Peyer's patch (tissue), 4 donors: ENCODE results near the gene BRIP1. TPM values are rescaled to one million over a fixed set of nuclear protein-coding genes. Genes with fewer than 3 reads are reported as not detected.
"Not testable (repeated sequence)": the region's sequence is repeated elsewhere in the genome, so short reads cannot be mapped to it uniquely, and the experiment has no call there.

Experiments used
- DNase-seq, 3 donors: peaks; one replicate each; pipeline ENCODE4 v3.0.0-alpha.2; 2017 to 2019
- H3K27ac ChIP-seq, 4 donors: fragments of 200-600 bp; sonication (generic); one replicate each; pipeline ENCODE4 v1.5.1; 2016 to 2019
- H3K27me3 ChIP-seq, 2 donors: fragments of 200-600 bp; sonication (generic); one replicate each; pipeline ENCODE4 v1.5.1; 2019
- H3K36me3 ChIP-seq, 3 donors: fragments of 200-600 bp; sonication (generic); one replicate each; pipeline ENCODE4 v1.5.1; 2016 to 2019
- H3K4me1 ChIP-seq, 4 donors: fragments of 200-600 bp; sonication (generic); one replicate each; pipeline ENCODE4 v1.5.1; 2016 to 2019
- H3K4me3 ChIP-seq, 4 donors: fragments of 200-600 bp; sonication (generic); 1 replicate in 3 of 4; 2 replicates in 1 of 4; pipeline ENCODE4 v1.5.1; 2016 to 2019; ENCODE audit warnings: mild to moderate bottlenecking in 1 of 4
- H3K9me3 ChIP-seq, 4 donors: fragments of 200-600 bp; sonication (generic); one replicate each; pipeline ENCODE4 v1.5.1; 2016 to 2019; ENCODE audit warnings: mild to moderate bottlenecking in 1 of 4
- POLR2A ChIP-seq, 2 donors: fragments of 450-650 bp; IDR thresholded peaks; one replicate each; pipeline ENCODE4 v1.5.1; 2017; ENCODE audit warnings: antibody characterized with exemption in 2 of 2, mild to moderate bottlenecking in 2 of 2, moderate library complexity in 2 of 2
- total RNA-seq, 4 donors: library from RNA; depleted of rRNA; stranded (reverse); fragments of >200 nt; gene quantifications; one replicate each; pipeline ENCODE4 v1.1.0, GENCODE V29; 2016
- TF ChIP-seq, protein P1 (sequence below), 6 experiments: fragments of 450-650 bp in 4 of 6; fragments of 200-600 bp in 2 of 6; sonication (generic) in 1 of 6; IDR thresholded peaks; one replicate each; pipeline ENCODE4 v1.5.1; 2017 to 2019; ENCODE audit warnings: antibody characterized with exemption in 6 of 6, mild to moderate bottlenecking in 3 of 6, moderate library complexity in 1 of 6

Gene BRIP1
- total RNA-seq, 4 donors from 2014 or later: 4.3 to 13.2 (median 4.5) TPM

- Histone ChIP-seq H3K36me3 (no peaks in the 10 kb centered on the region), H3K27ac (no peak overlapping the region), H3K27me3 (no peaks in the 10 kb centered on the region), H3K4me1 (no peaks in the 10 kb centered on the region), H3K9me3 (no peaks in the 10 kb centered on the region), H3K4me3 (no peak overlapping the region)
- TF ChIP-seq, protein P1, sequence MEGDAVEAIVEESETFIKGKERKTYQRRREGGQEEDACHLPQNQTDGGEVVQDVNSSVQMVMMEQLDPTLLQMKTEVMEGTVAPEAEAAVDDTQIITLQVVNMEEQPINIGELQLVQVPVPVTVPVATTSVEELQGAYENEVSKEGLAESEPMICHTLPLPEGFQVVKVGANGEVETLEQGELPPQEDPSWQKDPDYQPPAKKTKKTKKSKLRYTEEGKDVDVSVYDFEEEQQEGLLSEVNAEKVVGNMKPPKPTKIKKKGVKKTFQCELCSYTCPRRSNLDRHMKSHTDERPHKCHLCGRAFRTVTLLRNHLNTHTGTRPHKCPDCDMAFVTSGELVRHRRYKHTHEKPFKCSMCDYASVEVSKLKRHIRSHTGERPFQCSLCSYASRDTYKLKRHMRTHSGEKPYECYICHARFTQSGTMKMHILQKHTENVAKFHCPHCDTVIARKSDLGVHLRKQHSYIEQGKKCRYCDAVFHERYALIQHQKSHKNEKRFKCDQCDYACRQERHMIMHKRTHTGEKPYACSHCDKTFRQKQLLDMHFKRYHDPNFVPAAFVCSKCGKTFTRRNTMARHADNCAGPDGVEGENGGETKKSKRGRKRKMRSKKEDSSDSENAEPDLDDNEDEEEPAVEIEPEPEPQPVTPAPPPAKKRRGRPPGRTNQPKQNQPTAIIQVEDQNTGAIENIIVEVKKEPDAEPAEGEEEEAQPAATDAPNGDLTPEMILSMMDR (IDR thresholded peaks at IDR 0.05): no peak
- TF ChIP-seq POLR2A (IDR thresholded peaks at IDR 0.05): no peak
- DNase-seq: no peak
Measured at GRCh38 chr17:61724777-61725176, 138.6 kb downstream of the BRIP1 start.

GRCh38 chr17:61723914-61724313, 139.4 kb downstream of the BRIP1 start:
- no peak for DNase-seq

GRCh38 chr17:61723183-61723582, 140.1 kb downstream of the BRIP1 start:
- H3K4me3 ChIP-seq: no peak overlapping the region
- DNase-seq: no peak
- H3K4me1 ChIP-seq: no peaks in the 10 kb centered on the region
- no peak overlapping the region for H3K27ac ChIP-seq
- H3K27me3 ChIP-seq: no peaks in the 10 kb centered on the region
- H3K9me3 ChIP-seq: peaks cover 0 to 3% (median 0%) of the 10 kb centered on the region in 4 donors
- TF ChIP-seq, protein P1 (IDR thresholded peaks at IDR 0.05): no peak
- no peak for TF ChIP-seq POLR2A (IDR thresholded peaks at IDR 0.05)
- H3K36me3 ChIP-seq: no peaks in the 10 kb centered on the region

More at GRCh38 chr17:61723914-61724313, 139.4 kb downstream of the BRIP1 start:
- H3K36me3 ChIP-seq: no peaks in the 10 kb centered on the region
- no peak for TF ChIP-seq POLR2A (IDR thresholded peaks at IDR 0.05)
- TF ChIP-seq, protein P1 (IDR thresholded peaks at IDR 0.05): no peak
- H3K4me1 ChIP-seq: no peaks in the 10 kb centered on the region
- no peaks in the 10 kb centered on the region for H3K27me3 ChIP-seq
- H3K4me3 ChIP-seq: no peak overlapping the region
- H3K9me3 ChIP-seq: peaks cover 0 to under 1% (median 0%) of the 10 kb centered on the region in 4 donors
- H3K27ac ChIP-seq: no peak overlapping the region

- TF ChIP-seq, protein P1 (IDR thresholded peaks at IDR 0.05): no peak
- no peak for TF ChIP-seq POLR2A (IDR thresholded peaks at IDR 0.05)
- no peak for DNase-seq
- Histone ChIP-seq H3K27me3 (no peaks in the 10 kb centered on the region), H3K4me1 (no peaks in the 10 kb centered on the region), H3K4me3 (no peak overlapping the region), H3K27ac (no peak overlapping the region), H3K36me3 (no peaks in the 10 kb centered on the region), H3K9me3 (peaks cover 0 to 3% (median 0%) of the 10 kb centered on the region in 4 donors)
Measured at GRCh38 chr17:61722398-61722797, 140.9 kb downstream of the BRIP1 start.

GRCh38 chr17:61720016-61720795, 143.1 kb downstream of the BRIP1 start:
- no peaks in the 10 kb centered on the region for H3K36me3 ChIP-seq
- H3K9me3 ChIP-seq: peaks cover 0 to 12% (median 0%) of the 10 kb centered on the region in 4 donors
- no peaks in the 10 kb centered on the region for H3K27me3 ChIP-seq
- no peak for DNase-seq
- H3K27ac ChIP-seq: no peak overlapping the region
- no peak for TF ChIP-seq POLR2A (IDR thresholded peaks at IDR 0.05)
- TF ChIP-seq, protein P1 (IDR thresholded peaks at IDR 0.05): no peak
- no peak overlapping the region for H3K4me3 ChIP-seq
- H3K4me1 ChIP-seq: no peaks in the 10 kb centered on the region

GRCh38 chr17:61719220-61719619, 144.1 kb downstream of the BRIP1 start:
- DNase-seq, H3K4me1 ChIP-seq, H3K27me3 ChIP-seq, H3K27ac ChIP-seq, H3K36me3 ChIP-seq, H3K4me3 ChIP-seq: not testable (repeated sequence)
- peaks cover 0 to 12% (median 0%) of the 10 kb centered on the region in 4 donors for H3K9me3 ChIP-seq
